GM21576 (cell line): ENCODE measurements around the gene GP1BA.

Source experiments
- ATAC-seq: cut with Tn5 transposase; IDR thresholded peaks from one replicate; pipeline ENCODE4 v1.9.1; 2021; ENCODE audit warnings: mild to moderate bottlenecking, moderate library complexity; ENCODE audit not compliant: unreplicated experiment

Gene GP1BA

GRCh38 chr17:4971826-4972225 is 39.7 kb downstream of the GP1BA start:
- ATAC-seq = no peak

- ATAC-seq = no peak
Measured at GRCh38 chr17:4972322-4972721, 40.2 kb downstream of the GP1BA start.

DNA sequence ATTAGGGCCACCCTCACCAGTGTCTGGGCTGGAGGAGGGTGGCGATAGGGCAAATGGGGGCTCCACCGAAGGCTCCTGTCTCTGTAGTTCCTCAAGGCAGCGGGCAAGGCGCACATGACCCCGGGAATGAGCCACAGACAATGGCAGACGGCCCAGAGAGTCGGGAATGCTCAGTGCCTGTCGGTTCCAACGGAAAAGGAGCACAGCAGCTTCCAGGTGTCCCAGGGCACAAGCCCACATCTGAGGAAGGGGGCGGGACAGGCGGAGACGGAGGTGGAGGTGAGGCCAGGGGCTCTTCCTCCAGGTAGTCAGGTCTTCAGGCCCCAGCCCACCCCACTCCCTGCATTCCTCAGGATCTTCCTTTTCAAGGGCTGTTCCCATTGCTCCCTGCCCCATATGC is 40.7 kb downstream of the GP1BA start:
- no peak for ATAC-seq

GRCh38 chr17:4973256-4974114 is 41.4 kb downstream of the GP1BA start:
- ATAC-seq = no peak

DNA sequence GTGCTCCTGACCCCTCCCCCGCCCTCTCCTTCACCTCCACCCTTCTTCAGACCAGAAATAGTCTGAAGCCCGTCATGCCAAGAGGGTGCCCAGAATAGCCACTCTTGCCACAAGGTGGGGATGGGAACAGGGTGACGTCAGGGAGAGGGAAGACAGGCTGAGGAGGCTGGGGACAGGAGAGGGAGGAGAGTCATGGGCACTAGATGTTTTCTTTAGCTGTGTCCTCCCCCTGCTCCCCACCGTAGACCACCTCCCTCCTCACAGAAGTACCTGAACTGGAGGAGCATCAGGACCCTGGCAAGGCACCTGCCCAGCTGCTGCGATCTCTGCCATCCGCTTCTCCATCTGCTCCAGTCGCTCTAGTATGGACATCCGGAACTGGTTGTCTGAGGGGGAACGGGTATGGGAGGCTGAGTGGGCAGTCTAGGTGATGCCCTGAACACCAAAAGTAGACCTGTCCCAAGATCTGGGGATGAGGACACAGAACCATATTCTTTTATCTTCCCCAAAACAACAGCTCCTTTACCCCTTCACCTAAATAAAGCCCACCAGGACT is 42.1 kb downstream of the GP1BA start:
- no peak for ATAC-seq

DNA sequence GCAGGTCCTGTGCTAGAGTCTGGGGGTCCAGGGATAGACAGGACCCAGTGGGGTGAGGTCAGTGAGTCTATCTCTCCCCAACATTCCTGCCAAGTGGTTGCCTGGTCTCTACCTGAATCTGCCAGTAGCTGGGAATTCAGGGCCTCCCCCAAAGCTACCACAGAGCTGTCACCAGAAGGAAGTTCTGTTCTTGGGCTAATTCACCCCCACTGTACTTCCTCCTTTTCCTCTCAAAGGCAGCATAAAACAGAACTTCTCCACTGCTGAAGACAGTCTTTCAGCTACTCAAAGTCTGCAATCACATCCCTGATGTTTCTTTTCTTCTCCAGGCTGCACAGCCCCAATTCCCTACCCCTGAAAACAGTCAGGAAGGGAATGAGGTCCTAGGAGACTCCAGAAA is 46.6 kb downstream of the GP1BA start:
- no peak for ATAC-seq

DNA sequence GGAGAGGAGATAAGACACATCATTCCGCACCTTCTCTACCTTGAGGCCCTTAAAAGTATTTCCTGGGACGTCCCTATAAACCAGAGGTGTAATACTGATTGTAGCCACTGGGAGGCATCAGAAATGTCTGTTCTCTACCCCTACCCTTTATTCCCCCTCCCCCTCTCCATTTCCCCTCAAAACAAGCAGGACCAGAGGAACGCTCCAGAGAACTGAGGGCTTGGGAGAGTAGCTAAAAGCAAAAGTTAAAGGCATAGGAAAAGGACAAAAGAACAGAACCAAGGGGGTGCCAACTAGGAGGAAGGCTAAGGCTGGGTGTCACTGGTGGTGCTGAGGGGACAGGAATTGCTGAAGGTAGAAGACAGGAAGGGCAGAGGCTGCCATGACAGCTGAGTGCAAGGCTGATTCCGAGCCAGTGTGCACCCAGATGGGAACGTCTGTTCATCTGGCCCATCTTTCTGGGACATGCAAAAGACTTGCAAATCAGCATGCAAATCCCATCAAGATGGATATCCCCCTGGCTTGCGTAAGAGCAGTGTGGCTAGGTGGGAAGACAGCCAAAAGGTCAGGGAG is 48.7 kb downstream of the GP1BA start:
- ATAC-seq = no peak

DNA sequence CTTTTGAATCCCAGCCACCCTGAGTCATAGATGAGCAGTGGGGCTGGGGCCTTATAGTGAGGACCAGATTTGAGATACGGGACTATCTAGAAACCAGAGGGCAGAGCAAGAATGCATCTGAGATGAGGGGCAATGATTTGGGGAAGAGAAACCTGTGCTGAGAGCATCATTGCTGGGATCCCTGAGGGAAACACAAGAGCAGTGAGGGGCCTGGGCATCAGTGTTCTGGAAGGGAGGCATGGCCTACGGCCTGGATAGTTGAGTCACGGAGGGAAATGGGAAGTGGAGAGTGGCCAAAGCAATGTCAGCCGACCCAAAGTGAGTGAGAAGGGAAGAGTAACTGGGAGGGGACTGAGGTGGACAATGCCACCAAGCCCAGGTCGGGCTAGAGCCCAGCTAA is 50.2 kb downstream of the GP1BA start:
- ATAC-seq = no peak
